GM15510 (cell line): Measurements from ENCODE around the gene CAMK2A.

Source experiments
- POLR2A ChIP-seq: IDR thresholded peaks from 3 replicates; pipeline ENCODE4 v1.6.1; 2011; ENCODE audit warnings: borderline replicate concordance; ENCODE audit not compliant: insufficient read length; ENCODE audit errors: extremely low read depth

The CAMK2A gene

DNA sequence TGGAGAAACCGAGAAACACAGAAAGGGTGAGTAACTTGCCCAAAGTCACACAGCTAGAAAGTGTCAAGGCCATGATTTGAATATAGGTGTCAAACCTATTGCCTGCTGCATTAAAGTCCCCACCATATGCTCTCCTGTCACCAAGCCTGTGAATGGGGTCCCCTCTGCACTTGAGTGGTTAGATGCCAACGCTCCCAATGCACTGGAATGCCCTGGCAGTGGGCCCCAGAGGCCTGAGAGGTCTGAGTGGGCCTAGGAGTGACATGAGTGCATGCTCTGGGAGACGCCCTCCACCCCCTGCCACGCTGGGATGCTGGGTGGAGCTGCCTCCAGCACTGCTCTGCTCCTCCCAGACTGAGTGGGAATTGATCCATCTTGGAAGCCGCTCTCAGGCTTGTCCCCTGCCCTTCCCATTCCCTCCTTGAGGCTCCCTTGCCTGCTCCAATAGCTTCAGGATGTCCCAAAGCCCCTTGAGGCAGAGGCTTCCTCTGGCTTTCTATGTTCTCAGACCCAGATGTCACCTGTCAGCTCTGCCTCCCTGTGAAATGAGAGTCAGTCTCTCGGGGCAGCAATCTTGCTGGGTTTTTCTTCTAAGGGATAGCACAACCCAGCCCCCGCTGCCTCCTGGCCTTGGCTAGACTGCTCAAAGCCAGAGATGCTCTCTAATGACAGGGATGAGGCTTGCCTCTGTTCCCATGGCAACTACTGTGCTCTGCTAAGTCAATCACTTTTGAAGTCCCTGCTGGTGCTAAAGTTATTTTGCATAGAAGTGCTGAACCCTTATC is 19.7 kb upstream of the CAMK2A start:
- no peak for TF ChIP-seq POLR2A

DNA sequence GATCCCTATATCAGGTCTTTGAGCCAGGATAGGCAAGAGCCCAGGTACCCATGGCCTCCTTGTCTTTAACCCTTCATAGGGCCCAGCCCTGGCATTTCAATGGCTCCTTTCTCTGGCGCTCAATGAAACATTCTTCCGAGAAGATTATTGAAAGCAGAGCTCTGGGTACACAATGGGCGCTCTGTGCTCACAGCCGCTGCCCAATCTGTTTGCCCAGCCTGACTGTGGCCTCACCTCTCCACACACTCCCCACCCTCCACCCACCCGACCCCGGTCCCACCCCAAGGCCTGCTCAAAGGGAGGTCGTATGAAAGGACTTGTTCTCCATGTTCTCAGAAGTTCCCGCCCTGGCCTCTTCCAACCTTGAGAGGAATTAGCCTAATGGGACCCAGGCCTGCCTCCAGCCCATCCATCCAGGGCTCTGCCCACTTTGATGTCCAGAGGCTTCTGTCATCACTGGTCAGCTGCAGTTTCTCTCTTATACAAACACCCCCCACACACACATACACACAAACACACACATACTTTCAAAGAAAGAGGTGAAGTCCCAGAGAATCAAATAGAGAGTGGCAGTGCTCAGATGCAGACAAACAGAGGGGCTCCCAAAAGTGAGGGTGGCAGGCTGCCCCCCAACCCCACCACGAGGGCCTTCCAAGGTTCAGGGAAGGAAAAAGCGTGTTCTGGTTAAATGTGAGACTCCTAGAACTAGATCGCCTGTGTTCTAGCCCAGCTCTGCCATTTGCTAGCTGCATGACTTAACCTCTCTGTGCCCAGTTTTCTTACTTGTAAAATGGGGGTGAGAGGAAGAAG is 18.2 kb upstream of the CAMK2A start:
- no peak for TF ChIP-seq POLR2A

DNA sequence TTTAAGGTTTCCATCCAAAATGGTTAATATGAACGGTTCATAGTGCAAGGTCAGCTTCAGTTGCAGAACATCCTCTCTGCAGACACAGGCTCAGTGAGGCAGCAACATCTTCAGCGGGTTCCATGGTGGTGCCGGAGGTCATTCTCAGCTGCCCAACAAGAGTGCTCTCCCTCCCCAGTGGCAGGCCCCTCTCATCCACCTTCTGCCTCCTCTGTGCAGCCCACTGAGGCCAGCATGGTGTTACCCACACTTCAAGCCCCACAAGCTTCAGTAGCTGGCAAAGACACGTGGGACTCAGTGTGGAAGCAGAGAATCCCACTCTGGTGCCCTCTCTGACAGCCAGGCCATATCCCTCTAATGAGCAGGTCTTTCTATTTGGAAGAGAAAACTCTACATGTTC is 17.2 kb upstream of the CAMK2A start:
- TF ChIP-seq POLR2A, result no peak

DNA sequence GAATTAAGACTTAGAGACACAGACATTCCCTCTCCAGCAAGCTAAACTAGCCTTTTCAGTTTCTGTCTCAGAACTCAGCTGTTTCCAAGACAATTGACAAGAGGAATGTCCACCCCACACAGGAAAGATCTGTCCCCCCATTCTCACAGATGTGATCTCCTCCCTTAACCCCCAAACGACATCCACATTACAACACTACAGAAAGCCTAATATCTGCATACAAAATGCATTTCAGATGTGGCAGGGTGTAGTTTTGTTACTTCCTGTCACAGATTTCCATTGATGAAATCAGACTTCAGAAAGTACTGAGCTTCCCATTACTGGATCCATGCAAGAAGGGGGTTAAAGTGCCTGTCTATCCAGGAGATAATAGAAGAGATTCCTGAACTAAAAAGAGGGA is 16.0 kb upstream of the CAMK2A start:
- no peak for TF ChIP-seq POLR2A

DNA sequence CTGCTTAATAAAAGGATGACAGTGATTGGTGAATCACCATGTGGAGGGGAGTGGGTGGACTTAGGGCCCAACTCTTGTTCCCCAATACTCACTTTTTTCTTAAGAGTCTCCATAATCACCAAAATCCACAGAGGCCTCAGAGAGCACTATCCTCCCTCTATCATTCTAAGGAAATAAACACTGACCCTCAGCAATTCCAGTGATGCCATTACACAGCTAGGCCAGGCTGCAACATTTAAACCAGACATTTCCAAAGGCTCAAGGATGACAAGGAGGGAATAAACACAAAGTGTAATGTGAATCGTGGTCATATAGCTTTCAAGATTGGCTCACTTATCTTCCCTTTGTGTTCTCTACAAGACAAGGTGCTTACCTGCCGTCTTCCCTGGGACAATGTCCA is 15.5 kb upstream of the CAMK2A start:
- TF ChIP-seq POLR2A, result no peak

DNA sequence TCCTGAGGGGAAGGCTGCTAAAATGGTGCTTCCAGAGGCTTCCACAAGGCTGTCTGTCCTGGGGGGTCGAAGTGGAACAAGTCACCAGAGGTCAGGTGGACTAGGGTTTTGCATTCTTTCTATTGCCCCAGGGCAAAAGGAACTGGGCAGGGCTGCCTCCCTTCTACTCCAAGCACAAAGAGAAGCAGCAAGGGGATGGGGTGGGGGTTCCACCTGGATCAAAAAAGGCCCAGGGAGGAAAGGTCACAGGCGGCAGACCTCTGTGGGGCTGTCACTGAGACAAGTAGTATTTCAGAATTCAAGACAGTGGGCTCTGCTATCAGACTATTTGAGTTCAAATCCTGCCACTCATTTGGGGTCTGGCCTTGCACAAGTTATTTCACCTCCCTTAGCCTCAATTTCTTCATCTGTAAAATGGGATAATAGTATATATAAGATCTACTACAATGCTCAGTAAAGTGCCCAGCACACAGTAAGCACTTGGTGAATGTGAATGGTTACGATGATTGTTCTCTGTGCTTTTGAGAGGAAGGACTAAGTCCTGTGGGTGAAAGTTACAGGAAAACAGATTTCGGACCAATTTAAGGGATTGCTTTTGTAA is 15.0 kb upstream of the CAMK2A start:
- TF ChIP-seq POLR2A, result no peak

DNA sequence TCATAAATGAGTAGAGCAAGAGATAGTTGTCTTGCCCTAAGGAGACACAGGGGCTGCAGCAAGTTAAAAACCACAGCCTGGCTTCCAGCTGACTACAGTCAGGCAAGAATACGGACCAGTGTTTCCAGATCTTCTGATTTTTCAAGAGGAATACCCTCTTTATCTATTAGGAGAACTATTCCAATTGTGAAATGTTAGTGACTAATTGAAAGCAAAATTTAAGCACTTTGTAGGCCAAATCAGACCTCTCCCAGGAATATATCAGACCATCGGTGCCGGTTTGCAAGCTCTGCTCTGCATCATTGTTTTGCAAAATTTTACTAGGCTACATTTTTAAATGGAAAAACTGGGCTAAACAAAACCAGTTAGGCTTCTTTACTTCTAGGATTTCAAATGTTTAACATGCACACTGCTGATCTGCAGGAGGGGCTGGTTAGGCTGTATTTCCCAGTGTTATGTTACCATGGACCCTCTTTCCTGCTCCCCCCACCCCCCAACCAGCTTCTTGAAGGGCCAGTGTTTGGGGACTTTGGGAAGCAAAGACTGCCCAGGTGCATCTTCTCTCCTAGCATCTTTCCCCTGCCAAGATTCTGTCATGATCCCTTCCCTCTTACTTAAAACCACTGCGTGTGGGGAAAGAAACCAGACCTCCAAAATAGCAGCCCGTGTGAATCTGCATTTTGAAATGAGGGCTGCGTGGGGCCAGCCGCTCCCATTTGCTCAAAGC is 14.2 kb upstream of the CAMK2A start:
- TF ChIP-seq POLR2A, result no peak

DNA sequence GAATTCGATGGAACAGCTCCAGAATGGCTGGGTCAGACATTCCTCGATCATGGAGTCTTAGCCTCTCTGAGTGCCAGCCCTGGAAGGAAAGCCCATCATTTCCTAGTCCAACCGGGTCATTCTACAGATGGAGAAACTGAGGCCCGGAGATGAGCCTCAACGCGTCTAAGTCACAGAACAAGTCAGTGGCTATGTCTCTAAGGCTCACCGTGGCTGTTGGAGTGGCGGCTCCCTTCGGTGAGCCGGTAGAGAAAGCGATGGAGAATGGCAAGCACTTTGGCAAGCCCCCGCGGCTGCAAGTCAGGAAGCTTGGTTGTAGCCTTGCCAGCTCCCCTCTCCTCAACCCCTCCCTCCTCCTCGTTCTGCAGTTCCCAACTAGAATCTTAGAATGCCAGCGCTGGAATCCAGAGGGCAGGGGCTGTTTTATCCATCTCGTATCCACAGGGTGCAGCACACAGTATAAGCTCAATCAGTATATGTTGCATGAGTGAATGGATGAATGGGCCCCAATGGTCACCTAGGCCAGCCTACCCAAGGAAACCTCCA is 13.6 kb upstream of the CAMK2A start:
- no peak for TF ChIP-seq POLR2A

DNA sequence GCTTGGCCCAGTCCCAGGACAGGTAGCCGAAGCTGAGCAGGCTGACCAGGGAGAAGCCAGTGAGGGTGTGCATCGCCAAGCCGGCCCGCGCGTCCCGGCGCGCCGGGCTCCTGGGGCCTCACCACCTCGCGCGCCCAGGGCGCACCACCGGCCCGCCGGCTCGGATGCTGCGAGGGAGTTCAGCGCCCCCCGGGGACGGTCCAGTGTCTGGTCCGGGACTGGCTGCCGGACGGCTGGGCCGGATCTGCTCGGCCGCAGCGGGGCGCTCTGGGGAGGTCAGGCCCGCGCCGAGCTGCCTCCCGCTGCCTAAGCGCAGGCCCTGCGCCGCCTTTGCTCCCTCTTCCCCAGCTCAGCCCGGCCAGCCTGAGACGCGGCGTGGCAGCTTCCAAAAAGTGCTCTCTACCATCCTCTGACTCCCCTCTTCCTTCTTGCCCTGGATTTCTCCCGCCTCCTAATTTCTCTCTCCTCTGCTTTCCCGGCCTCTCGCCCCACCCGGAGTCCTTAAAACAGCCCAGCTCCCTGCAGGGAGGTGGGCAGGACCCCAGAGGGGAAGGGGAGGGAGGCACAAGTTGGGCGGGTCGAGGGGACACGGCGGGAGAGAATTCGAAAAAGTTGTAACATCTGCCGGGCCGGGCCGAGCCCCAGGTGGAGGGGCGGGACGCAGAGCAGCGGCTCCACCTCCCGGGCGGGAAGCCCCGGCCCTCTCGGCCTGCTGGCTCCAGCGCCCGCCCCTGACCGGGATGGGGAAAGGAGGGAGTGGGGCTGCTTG is 12.9 kb upstream of the CAMK2A start, which contains the start of gene ARSI:
Gene ARSI, minus strand, starts transcription at position 605 of the 769 bp plus-strand sequence. Its CDS starts 532 bp downstream, at position 73.
- TF ChIP-seq POLR2A, result no peak

DNA sequence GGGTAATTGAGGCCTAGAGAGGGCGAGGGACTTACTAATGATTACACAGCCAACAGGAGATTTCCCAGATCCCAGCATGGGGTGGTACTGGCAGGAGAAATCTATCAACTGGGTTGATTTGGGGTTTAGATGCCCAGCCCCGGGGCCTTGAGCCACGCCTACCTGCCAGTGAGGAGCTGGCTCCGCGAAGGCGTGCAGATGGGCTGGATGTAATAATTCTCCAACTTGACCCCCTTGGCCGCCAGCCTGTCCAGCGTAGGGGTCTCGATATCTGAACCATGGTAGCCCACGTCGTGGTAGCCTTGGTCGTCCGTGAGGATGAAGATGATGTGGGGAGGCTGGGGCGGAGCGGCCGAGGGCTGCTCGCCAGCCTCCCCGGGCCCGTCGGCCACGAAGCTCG is 12.3 kb upstream of the CAMK2A start:
- TF ChIP-seq POLR2A, result no peak

DNA sequence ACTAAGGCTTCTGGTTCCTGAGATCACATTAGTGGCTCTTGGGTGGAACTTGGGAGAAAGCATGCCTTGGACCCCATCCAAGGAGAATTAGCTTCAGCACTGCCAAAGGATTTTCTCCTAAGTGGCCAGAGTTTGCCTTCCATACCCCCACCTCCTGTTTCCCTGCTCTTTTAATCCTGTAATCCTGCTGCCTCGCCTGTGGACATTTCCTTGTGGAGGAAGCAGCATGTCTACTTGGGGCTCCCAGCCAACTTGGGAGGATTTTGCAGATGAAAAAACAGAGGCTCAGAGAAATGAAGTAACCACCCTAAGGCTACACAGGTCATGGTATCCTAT is 11.6 kb upstream of the CAMK2A start:
- TF ChIP-seq POLR2A, result no peak

DNA sequence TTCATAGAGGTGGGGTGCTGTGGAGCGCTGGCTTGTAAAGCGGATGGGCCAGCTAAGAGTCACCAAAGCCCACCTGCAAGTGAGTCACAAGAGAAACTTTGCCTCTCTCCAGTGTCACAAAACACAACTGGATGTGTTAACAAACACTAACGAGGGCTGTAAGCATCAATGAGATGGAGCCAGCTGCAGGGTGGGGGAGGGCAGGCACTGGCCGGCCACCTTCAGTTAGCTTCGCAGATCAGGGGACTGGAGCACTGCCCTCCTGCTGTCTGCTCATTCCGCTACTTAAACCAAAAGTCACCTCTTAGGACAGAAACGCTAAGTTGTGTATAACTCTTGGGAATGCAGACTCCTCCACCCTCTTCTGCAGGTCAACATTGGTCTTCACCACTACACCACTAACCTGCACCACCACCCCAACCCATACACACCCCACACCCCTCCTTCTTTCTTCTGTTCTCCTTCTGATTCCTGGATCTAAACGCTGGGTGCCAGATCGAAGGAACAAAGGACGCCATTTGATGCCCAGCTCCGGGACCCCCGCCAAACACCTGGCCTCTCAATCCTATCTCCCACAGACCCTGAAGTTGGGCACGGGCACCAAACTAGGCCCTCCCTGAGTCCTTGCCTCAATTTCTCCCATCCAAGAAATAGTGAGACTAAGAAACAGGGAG is 11.1 kb upstream of the CAMK2A start:
- no peak for TF ChIP-seq POLR2A

DNA sequence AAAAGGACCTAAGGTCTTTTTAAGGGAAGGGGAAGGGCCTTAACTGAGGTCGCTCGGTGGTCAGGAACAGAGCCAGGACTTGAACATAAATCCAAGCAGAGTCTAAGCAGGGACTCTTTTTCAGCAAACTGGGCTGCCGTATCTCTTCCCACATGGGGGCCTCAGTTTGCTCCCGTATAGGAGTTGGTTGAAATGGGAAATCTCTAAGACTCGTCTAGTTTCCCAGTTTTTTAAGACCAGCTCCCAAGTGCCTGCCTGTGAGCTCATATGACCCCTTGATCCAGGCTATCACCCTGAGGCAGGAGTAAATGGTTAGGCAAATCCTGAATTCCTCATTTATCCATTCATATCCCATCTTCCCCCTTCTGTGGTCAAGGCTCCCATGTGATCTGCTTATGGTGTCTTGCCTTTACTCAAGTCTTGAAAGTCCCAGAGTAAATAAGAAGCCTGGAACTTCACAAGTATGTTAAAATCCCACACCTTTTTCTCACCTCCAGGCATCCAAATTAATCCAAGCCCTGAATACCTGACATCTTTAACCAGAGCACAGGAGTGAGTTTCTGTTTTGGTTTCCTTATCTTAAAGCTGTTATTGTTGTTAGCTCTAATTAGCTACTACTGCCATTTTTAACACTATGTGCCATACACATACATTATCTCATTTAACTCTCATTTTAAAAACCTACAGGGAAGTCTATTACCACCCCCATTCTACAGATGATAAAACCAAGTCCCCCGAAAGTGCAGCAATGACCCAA is 10.2 kb upstream of the CAMK2A start:
- TF ChIP-seq POLR2A, result no peak

DNA sequence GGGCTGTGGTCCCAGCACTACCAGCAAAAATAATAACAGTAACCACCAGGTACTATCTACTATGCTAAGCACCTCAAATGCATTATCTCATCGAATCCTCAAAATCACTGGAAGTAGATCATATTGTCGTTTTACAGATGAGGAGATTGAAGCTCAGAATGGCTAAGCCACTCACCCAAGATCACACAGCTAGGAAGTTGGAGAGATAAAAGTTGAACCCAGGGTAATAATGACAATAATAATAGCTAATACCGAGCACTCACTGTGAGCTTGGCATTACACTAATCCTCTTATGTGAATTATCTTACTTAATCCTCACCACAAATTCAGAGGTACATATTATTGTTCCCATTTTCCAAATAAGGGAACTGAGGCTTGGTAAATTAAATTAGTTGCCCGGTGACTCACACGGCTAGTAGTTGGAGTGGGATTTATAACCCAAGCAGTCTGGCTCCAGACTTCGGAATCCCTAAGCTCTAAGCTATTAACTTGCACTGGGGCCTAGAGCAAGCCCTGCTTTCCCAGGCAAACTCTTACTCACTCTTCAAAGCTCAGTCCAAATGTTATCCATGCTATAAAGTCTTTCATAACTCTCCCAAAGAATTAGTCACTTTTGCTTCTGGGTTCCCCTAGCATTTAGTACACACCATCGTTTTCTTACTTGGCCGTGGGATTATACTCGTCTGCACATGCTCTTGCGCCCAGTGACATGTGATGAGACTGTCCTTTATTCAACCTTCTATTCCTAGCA is 9.3 kb upstream of the CAMK2A start:
- no peak for TF ChIP-seq POLR2A
